SK-N-MC (cell line): ENCODE results near the gene CAMTA2.

Source experiments
- DNase-seq: peaks from one replicate; pipeline ENCODE4 v3.0.0-alpha.2; 2011; ENCODE audit warnings: low read depth, low spot score
- H3K27ac ChIP-seq: fragments of 200-600 bp; sonication (generic); 2 replicates; pipeline ENCODE4 v1.5.1; 2016; ENCODE audit warnings: mixed run types
- H3K36me3 ChIP-seq: fragments of 200-600 bp; sonication (generic); 2 replicates; pipeline ENCODE4 v1.6.1; 2017; ENCODE audit warnings: antibody characterized with exemption, low read length, mixed read lengths; ENCODE audit not compliant: insufficient read depth
- H3K4me3 ChIP-seq: fragments of 200-600 bp; sonication (generic); 2 replicates; pipeline ENCODE4 v1.5.1; 2016
- H3K9ac ChIP-seq: fragments of 200-600 bp; sonication (generic); 2 replicates; pipeline ENCODE4 v1.8.0; 2017; ENCODE audit warnings: mixed run types, mixed read lengths; ENCODE audit not compliant: insufficient read length
- H3K9me3 ChIP-seq: fragments of 200-600 bp; sonication (generic); 2 replicates; pipeline ENCODE4 v1.6.1; 2017; ENCODE audit warnings: low read depth, mild to moderate bottlenecking, antibody characterized with exemption, low read length, moderate library complexity, mixed read lengths
- FOXP2 ChIP-seq: optimal IDR thresholded peaks from 2 replicates; pipeline ENCODE3; 2011; ENCODE audit warnings: mild to moderate bottlenecking, moderate library complexity; ENCODE audit not compliant: insufficient read depth; ENCODE audit errors: extremely low read length, control extremely low read depth

The CAMTA2 gene

DNA sequence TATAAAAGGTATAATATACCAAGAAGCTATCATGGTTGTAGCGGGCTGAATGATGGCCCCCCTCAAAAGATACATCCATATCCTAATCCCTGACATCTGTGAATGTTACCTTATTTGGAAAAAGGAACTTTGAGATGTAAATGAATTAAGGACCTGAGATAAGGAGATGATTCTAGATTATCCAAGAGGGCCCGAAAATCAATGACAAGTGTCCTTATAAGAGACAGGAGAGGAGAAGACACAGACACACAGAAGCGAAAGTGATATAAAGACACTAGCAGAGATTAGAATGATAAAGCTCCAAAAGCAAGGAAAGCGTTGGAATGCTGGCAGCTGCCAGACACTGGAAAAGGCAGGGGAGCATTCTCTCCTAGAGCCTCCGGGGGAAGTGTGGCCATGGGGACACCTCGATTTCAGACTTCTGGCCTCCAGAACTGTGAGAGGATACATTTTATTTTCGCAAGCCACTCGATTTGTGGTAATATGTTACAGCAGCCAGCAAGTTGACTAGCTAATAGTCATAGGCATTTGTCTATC, 67.9 kb downstream of the CAMTA2 start:
- H3K9me3 ChIP-seq = no peaks in the 10 kb centered on the region
- no peak for DNase-seq

More for the DNA sequence above, 67.9 kb downstream of the CAMTA2 start:
- H3K9ac ChIP-seq = no peak overlapping the region
- no peak overlapping the region for H3K27ac ChIP-seq
- H3K4me3 ChIP-seq = no peak overlapping the region
- H3K36me3 ChIP-seq = no peaks in the 10 kb centered on the region
- no peak for TF ChIP-seq FOXP2
